ENCODE results near the gene ARSA.

Gene ARSA

DNA sequence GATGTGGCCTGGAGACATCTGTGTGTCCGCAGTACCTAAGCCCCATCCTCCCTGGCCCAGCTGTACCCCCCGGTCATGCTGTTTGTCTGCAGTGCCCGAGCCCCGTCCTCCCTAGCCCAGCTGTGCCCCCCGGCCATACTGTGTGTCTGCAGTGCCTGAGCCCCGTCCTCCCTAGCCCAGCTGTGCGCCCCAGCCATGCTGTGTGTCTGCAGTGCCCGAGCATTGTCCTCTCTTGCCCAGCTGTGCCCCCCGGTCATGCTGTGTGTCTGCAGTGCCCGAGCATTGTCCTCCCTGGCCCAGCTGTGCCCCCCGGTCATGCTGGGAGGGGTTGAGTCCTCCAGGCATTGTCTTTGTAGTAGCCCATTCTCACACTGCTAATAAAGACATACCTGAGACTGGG lies 7.6 kb upstream of the ARSA start:
- H3K27me3 ChIP-seq (ENCODE audit: control insufficient read depth, insufficient read depth, low read length), result no peaks in the 10 kb centered on the region
- no peaks in the 10 kb centered on the region for H3K4me1 ChIP-seq
- H3K4me2 ChIP-seq (ENCODE audit: low read length), result no peak overlapping the region
- no peak overlapping the region for H2AFZ ChIP-seq
- no peaks in the 10 kb centered on the region for H3K9me3 ChIP-seq (ENCODE audit: control insufficient read depth, low read length)
- H3K9ac ChIP-seq, result no peak overlapping the region
- no peaks in the 10 kb centered on the region for H3K79me2 ChIP-seq
- H3K4me3 ChIP-seq (ENCODE audit: low read depth, low read length), result no peak overlapping the region
- H3K36me3 ChIP-seq (ENCODE audit: control insufficient read depth, insufficient read depth, low read length), result no peaks in the 10 kb centered on the region
- no peak overlapping the region for H3K27ac ChIP-seq
- TF ChIP-seq, protein P1, sequence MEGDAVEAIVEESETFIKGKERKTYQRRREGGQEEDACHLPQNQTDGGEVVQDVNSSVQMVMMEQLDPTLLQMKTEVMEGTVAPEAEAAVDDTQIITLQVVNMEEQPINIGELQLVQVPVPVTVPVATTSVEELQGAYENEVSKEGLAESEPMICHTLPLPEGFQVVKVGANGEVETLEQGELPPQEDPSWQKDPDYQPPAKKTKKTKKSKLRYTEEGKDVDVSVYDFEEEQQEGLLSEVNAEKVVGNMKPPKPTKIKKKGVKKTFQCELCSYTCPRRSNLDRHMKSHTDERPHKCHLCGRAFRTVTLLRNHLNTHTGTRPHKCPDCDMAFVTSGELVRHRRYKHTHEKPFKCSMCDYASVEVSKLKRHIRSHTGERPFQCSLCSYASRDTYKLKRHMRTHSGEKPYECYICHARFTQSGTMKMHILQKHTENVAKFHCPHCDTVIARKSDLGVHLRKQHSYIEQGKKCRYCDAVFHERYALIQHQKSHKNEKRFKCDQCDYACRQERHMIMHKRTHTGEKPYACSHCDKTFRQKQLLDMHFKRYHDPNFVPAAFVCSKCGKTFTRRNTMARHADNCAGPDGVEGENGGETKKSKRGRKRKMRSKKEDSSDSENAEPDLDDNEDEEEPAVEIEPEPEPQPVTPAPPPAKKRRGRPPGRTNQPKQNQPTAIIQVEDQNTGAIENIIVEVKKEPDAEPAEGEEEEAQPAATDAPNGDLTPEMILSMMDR (IDR thresholded peaks at IDR 0.05), result no peak

DNA sequence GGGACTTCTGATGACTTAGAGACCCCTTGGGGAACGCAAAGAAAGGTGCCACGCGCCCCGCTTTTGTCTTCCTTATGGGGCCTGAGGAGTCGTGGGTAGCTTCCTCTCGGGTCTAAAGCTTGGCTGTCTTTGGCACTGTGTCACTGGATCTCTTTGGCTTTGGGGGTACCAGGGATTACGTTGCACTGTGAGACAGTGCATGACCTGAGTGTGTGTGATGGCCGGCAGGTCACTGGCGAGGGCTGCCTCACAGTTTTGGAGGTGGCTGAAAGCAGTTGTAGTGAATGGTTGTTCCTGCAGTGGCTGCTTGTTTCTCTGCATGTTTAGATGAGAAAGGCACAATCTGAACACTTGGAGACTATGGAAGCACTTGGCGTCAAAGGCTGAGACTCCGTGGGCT lies 5.8 kb upstream of the ARSA start:
- no peaks in the 10 kb centered on the region for H3K79me2 ChIP-seq
- H3K36me3 ChIP-seq (ENCODE audit: control insufficient read depth, insufficient read depth, low read length), result no peaks in the 10 kb centered on the region

DNA sequence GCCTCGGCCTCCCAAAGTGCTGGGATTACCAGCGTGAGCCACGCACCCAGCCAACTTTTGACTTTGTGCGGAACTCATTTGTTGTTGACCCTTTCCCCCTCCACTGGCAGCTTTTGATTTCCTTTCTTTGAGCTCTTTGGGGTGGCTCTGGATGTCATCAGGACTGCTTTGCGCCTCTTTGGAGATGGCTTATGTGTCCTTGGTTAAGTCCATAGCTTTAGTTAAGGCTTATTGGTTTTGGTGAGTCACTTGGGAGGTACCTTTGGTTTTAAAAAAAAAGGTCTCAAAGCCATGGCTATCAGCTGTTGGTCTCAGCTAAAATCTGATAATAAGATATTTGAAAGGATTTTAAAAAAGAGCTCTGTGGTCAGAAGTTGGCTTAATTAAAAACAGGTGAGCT lies 5.1 kb upstream of the ARSA start:
- Histone ChIP-seq H3K4me3 (ENCODE audit: low read depth, low read length) (no peak overlapping the region), H3K4me2 (ENCODE audit: low read length) (no peak overlapping the region), H3K4me1 (no peaks in the 10 kb centered on the region), H3K36me3 (ENCODE audit: control insufficient read depth, insufficient read depth, low read length) (no peaks in the 10 kb centered on the region), H3K27ac (no peak overlapping the region), H3K79me2 (no peaks in the 10 kb centered on the region), H3K27me3 (ENCODE audit: control insufficient read depth, insufficient read depth, low read length) (no peaks in the 10 kb centered on the region), H3K9me3 (ENCODE audit: control insufficient read depth, low read length) (no peaks in the 10 kb centered on the region), H3K9ac (no peak overlapping the region), H2AFZ (no peak overlapping the region)
- TF ChIP-seq, protein P1 (IDR thresholded peaks at IDR 0.05), result no peak

More for the DNA sequence above, 5.8 kb upstream of the ARSA start:
- Histone ChIP-seq H2AFZ (no peak overlapping the region), H3K9me3 (ENCODE audit: control insufficient read depth, low read length) (no peaks in the 10 kb centered on the region), H3K4me2 (ENCODE audit: low read length) (no peak overlapping the region), H3K27me3 (ENCODE audit: control insufficient read depth, insufficient read depth, low read length) (no peaks in the 10 kb centered on the region), H3K4me3 (ENCODE audit: low read depth, low read length) (no peak overlapping the region), H3K4me1 (no peaks in the 10 kb centered on the region), H3K27ac (no peak overlapping the region), H3K9ac (no peak overlapping the region)
- TF ChIP-seq, protein P1 (IDR thresholded peaks at IDR 0.05), result no peak

DNA sequence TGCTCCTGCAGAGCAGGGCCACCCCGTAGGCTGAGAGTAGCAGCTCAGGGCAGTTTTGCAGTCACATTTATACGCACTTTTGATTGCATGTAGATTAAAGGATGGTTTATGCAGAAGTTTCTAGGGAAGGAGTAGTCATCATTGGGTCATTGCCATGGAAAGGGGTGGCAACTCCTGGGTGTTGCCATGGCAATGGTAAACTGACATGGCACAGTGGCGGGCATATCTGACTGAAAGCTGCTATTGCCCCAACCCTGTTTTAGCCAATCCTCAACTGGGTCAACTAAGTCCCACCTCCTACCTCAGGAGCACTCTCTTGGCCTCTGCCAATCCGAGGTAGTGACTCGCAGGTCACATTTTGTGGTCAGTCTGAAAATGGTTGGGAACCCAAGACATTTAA lies 2.4 kb upstream of the ARSA start:
- Histone ChIP-seq H3K4me1 (no peaks in the 10 kb centered on the region), H3K4me2 (ENCODE audit: low read length) (no peak overlapping the region), H3K4me3 (ENCODE audit: low read depth, low read length) (no peak overlapping the region), H2AFZ (no peak overlapping the region), H3K79me2 (no peaks in the 10 kb centered on the region), H3K9ac (no peak overlapping the region), H3K27ac (no peak overlapping the region), H3K36me3 (ENCODE audit: control insufficient read depth, insufficient read depth, low read length) (no peaks in the 10 kb centered on the region), H3K27me3 (ENCODE audit: control insufficient read depth, insufficient read depth, low read length) (no peaks in the 10 kb centered on the region), H3K9me3 (ENCODE audit: control insufficient read depth, low read length) (no peaks in the 10 kb centered on the region)
- TF ChIP-seq, protein P1 (IDR thresholded peaks at IDR 0.05), result no peak

DNA sequence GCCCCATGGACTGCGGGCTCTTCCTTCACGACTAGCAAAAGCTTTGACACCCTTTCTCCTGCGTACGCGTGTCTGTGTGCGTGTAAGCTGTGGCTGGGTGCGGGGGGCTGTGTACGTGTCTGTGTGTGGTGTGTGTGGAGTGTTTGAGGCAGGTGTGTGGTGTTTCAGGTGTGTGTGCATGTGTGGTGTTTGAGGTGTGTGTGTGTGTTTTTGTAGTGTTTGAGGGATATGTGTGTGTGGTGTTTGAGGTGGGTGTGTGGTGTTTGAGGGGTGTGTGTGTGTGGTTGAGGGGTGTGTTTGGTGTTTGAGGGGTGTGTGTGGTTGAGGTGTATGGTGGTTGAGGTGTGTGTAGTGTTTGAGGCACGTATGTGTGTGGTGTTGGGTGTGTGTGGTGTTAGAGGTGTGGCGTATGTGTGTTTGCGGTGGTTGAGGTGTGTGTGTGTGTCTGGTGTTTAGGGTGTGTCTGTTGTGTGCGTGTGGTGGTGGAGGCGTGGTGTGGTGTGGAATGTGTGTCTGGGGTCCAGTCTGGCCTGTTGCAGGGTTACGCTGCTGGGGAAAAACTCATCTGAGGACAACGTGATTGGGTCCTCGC lies 687 bp upstream of the ARSA start:
- Histone ChIP-seq H3K4me2 (ENCODE audit: low read length) (peak overlapping the region; percentile 89), H3K9me3 (ENCODE audit: control insufficient read depth, low read length) (no peaks in the 10 kb centered on the region), H3K9ac (peak overlapping the region; percentile 46), H3K79me2 (no peaks in the 10 kb centered on the region), H3K4me3 (ENCODE audit: low read depth, low read length) (peak overlapping the region; percentile 79), H3K36me3 (ENCODE audit: control insufficient read depth, insufficient read depth, low read length) (no peaks in the 10 kb centered on the region), H3K4me1 (no peaks in the 10 kb centered on the region), H2AFZ (peak overlapping the region; percentile 83), H3K27me3 (ENCODE audit: control insufficient read depth, insufficient read depth, low read length) (no peaks in the 10 kb centered on the region), H3K27ac (peak overlapping the region; percentile 42)
- TF ChIP-seq, protein P1 (IDR thresholded peaks at IDR 0.05), result no peak

All from parathyroid adenoma (tissue), 2 donors.